ENCODE measurements around the gene TNNI2.

TNNI2 gene

DNA sequence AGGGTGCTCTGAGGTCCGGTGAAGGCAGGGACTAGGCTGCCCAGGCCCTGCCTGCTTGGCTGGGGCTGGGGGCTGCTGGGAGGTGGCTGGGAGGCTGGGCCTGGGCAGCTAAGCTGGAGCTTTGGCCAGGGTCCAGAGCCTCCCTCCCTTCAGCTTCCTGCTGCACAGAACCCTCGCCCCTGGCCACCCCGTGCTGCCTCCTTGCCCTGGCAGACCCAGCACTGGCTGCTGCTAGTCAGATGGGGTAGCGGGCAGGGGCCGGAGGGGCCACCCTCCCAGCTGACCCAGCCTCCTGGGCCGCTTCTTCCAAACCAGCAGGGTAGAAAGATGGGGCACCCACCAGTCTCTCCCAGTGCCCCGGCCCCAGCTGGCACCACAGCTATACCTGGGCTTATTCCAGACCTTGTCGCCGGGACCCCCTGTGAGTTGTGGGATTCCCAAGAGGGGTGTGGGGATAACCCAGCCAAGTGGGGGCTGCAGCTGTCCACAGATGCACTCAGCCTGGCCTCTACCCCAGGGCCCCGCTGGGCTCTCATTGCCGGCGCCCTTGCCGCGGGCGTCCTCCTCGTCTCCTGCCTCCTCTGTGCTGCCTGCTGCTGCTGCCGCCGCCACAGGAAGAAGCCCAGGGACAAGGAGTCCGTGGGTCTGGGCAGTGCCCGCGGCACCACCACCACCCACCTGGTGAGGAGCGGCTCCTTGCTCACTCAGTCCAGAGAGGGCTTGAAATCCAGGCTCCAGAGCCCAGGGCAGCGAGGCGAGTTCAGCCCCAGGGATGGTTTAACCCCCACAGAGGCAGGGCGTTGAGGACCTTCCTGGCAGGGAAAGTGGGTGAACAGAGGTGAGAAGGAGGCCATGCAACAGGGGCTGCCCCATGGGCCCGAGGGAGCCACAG, 3.8 kb upstream of the TNNI2 start, which contains the start of gene SYT8:
TSS of gene SYT8 (plus strand) at position 212 of the 892 bp plus-strand sequence. CDS start at position 328, 116 bp downstream.
- FAIRE-seq = no peak

DNA sequence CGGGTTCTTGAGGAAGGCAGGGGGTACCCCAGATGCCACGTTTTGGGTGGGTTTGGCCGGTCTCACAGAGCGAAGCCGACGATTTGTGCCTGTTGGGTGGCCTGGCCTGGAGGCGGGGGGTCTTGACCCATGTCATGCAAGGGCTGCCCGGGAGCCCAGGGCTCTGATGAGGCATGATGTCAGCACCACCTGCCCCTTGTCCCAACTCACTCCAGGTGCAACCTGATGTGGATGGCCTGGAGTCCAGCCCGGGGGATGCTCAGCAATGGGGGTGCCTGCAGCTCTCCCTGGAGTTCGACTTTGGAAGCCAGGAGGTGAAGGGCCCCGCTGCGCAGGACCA, 3.1 kb upstream of the TNNI2 start:
- no peak for FAIRE-seq

DNA sequence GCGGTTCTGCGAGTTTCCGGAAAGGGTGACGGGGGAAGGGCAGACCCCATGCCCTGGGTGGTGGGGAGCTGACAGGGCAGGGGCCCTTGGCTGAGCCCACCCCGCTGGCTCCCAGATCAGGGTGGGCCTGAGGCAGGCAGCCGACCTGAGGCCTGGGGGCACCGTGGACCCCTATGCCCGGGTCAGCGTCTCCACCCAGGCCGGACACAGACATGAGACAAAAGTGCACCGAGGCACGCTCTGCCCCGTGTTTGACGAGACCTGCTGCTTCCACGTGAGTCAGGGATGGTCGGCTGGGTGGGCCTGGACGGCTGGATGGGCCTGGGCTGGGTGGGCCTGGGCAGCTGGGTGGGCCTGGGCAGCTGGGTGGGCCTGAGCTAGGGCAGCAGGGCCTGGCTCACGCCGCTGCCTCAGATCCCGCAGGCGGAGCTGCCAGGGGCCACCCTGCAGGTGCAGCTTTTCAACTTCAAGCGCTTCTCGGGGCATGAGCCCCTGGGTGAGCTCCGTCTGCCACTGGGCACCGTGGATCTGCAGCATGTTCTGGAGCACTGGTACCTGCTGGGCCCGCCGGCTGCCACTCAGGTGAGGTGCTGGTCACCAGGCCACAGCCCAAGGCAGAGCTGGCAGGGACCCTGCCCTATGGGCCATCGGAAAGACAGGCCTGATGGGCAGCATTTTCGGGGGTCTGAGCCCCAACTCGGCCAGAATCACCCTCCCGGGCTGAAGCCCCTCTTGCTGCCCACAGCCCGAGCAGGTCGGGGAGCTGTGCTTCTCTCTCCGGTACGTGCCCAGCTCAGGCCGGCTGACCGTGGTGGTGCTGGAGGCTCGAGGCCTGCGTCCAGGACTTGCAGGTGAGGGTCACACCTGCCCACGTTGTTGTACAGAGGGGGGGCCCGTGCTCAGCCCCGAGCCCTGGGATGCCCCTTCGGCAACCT, 2.5 kb upstream of the TNNI2 start:
- no peak for FAIRE-seq

DNA sequence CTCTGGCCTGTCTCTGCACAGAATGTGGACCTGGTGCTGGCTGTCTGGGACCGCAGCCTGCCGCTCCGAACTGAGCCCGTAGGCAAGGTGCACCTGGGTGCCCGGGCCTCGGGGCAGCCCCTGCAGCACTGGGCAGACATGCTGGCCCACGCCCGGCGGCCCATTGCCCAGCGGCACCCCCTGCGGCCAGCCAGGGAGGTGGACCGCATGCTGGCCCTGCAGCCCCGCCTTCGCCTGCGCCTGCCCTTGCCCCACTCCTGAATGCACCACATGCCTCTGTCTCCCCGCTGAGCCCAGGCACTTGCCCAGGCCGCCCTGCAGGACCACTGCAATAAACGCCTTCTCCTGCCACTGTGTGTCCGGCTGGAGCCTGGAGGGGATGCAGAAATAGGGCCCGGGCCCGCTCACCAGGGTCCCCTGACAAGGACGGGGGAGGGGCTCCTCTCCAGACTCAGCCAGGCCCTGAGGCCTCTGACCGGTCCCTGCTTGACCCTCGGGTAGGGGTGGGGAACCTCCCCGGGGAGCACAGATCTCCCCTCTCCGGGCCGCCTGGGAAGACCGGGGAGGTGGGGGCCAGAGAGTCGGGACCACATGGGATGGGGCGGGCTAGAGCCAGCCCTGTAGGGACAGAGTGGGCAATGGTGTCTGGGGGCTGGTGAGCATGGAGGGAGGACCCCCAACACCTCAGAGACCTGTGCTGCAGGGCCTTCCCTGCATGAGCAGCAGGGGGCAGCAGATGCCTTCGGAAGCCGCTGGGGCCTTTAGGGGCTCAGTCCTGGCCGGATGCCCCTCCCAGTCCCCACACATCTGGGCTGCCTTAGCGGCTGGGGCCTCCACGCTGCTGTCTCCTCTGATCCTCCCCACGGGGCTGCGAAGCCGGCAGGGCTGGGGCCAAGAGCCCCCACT, 1.4 kb upstream of the TNNI2 start:
- no peak for FAIRE-seq

DNA sequence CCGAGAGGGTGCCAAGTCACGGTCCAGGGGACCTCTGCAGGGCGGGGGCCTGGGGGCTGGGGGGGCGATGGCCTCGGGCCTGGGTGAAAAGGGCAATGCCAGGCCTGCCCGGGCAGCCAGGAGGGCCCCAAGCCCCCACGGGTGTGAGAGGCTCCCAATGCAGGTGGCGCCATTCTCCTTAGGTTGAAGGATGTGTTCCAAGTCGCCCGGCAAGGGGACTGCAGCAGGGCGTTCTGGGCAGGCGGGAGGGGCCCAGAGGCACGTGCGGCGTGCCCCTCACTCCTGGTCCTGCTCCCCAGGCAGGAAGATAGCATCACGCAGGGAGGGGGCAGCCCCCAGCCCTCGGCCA, 730 bp upstream of the TNNI2 start:
- no peak for FAIRE-seq

GRCh38 chr11:1839204-1839923, 583 bp downstream of the TNNI2 start:
- no peak for FAIRE-seq

GRCh38 chr11:1839924-1840779, 1.4 kb downstream of the TNNI2 start:
- FAIRE-seq = no peak

DNA sequence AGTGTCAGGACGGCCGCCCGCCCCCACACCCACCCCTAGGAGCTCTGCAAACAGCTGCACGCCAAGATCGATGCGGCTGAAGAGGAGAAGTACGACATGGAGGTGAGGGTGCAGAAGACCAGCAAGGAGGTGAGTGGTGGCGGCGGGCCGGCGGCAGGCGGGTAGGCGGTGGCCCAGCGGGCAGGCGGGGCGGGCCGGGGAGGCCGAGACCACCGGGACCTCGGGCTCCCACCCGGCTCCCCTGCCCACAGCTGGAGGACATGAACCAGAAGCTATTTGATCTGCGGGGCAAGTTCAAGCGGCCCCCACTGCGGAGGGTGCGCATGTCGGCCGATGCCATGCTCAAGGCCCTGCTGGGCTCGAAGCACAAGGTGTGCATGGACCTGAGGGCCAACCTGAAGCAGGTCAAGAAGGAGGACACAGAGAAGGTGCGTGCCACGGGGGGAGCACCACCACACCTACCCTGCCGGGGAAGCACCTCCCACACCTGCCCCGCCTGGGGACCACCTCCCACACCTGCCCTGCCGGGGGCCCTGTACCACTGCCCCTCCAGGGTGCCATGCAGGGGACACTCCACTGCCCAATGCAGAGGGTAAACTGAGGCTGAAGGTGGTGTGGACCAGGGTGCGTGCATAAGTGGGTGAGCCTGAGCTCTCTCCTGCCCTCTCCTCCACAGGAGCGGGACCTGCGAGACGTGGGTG, 2.1 kb downstream of the TNNI2 start:
- no peak for FAIRE-seq

DNA sequence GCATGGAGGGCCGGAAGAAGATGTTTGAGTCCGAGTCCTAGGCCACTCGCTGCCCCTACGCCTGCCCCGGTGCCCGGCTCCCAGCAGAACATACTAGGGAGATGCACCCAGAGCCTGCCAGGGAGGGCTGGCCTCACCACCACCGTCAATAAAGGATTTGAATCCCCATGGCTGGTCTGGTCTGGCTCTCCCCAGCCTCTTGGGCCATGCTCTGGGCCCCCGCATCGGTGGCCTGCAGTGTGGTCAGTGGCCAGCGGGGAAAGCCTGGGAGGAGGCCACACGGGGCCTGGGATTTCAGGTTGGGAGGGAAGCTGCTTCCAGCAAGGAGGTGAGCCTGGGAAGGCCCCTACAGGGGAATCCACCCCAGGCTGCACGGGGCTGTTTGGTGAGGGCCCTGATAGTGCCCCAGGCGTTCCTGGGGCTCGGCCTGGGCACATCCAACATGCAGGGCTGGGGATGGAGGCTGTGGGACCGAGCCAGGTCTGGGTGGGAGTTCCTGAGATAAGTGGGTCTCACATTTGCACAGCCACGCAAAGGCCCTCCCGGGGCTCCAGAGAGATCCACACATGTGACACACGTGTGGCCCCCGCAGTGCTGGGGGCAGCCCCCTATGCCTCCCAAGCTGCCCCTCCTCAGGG, 2.8 kb downstream of the TNNI2 start:
- FAIRE-seq = no peak

DNA sequence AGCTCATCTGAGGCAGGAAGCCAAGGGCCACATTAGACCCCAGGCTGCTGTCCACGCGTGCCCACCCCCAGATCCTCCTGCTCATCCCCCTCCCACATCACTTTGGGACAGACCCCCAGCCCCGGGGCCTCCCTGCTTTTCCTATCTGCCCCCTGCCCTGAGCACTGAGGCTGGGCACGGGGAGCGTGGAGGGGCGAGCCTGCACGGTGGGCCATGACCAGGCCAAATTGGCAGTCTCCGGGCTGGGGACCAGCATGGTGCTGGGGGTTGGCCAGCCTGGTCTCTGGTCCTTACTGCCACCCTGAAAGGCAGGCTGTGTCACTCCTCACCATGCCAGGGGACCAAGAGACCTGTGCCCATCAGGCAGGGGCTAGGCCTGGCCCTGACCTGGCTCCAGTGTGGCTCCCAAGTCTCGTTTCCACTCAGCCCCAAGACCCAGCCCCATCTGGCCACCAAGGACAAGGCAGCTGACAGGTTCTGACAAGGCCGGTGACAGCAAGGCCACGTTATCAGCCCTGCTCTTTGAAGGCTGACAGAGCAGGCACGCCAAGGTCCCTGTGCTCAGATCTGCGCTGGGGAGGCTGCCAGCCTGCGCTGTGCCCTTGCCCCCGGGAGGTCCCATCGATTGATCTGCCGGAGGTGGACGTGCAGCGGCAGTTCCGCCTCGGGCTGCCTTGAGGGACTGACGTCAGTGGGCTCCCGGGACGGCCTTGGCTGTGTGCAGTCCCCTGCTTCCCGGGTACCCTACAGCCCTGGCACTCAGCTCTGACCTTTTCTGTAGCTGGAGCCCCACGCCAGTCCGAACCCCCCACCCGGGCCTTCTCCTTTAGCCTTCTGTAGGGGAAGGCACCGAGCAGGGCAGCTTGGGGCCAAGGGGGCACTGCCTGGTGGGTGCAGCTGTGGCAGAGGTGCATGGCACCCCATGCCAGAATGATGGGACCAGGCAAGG, 3.6 kb downstream of the TNNI2 start:
- no peak for FAIRE-seq

GRCh38 chr11:1843098-1843473, 4.3 kb downstream of the TNNI2 start:
- FAIRE-seq = no peak

DNA sequence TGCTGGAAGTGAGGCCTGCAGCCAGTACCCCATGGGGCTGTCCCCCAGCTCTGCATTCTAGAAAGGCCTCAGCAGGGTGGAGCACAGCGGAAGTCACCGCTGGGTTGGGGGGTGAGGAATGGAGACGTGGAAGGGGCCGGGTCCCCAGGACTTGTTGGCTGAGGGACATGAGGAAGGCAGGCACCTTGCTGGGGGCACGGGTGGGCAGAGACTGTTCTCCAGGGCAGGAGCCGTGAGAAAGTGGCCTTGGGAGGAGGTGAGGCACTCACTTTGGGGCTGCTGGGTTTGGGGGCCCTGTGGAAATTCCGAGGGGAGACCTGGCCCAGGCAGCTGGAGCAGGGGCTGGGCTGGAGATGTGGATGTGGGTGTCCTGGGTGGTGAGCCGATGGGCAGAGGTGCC, 5.0 kb downstream of the TNNI2 start:
- FAIRE-seq = no peak

DNA sequence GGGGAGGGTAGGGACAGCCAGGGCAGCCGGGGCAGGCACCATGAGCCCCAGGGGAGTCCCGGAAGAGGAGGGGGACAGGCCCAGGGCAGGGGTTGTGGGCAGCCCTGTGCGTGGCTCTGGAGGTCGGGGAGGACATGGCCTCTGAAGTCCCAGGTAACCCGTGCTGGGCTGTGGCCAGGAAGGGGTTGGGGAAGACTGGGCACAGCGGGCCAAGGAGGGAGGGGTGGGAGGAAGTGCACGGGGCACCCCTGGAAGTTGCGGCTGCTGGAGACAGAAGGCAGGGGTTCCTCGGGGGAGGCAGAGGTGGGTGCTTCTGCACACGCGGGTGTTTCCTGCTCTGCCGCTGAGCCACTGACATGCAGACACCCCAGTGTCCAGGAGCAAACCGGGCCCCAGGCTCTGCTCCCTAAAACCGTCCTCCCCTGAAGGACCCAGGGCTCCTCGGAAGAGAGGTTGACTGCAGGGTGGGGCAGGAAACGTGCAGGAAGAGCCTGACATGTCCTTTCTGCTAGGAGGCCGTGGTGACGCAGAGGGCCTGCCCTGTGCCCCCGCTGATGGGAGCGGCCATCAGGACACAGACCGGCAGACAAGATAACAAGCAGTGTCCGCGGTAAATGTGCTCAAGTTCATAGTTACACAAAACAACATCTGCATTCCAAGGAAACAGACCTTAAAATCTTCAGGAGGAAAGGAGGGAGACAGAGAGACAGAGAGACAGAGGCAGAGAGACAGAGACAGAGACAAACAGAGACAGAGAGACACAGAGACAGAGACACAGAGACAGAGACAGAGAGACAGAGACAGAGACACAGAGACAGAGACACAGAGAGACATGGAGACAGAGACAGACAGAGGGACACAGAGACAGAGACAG, 5.7 kb downstream of the TNNI2 start:
- no peak for FAIRE-seq

- FAIRE-seq = no peak
Observed at GRCh38 chr11:1845095-1845429, 6.3 kb downstream of the TNNI2 start.

DNA sequence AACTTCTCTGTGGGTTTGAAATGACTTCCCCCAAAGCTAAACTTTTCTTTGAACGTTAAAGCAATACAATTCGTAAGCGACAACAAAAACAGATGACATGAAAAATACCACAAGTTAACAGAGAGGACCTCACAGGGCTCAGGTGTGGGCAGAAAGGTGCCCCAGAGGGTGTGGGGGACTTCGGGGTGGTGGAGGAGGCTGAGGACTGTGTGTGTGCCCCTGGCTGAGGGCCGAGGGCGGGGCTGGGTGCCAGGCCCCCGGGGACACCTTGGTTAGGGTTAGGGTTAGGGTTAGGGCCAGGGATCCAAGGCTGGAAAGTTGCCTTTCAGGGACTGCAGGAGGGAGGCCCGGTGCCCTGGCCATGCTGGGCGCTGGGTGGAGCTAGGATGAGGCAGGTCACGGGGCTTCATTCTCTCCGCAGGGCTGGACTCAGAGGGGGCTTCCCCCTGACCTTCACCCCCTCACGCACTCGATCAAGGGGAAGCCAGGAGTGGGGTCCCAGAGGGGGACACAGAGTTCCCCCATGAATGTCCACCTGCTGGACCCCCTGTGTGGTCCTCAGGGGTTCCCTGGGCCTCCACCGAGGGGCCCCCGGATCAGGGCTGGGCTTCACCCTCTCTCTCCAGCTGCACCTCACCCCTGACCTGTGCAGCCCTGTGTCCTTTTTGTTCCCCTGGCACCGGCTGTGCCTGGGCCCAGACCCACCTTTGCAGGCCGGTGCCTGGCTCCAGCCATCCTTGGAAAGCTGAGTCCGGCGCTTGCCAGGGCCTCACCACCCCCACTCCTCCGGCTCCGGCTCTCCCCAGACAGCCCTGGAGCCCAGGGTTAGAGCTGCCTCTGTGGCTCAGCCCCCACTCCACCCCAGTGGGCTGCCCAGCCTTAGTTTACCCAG, 7.0 kb downstream of the TNNI2 start:
- FAIRE-seq = no peak

DNA sequence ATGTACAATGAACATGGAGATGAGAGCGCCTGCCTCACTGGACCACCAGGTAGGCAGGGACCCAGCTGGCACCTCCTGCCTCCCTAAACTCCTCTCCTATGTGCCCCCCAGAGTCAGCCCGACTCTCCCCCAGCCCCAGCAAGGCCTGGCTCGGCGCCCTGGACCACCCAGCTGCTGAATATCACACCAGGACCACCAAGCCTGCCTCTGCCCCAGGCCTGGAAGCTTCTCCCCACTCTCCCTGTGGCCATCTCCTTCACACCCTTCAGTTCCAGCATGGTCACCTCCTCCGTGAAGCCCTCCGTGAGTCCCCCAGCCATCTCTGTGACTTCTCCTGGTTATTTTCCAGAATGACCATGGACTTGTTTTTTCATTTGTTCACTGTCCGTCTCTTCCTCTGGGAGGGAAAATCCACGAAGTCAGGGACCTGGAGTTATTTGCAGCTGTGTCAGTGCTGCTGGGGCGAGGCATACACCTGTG, 7.7 kb downstream of the TNNI2 start:
- no peak for FAIRE-seq

Measured in TTC549 (cell line).